ENCODE measurements around the gene TFF3.

- TF ChIP-seq ZNF248 (tag by site-specific recombination; IDR thresholded peaks at IDR 0.05) (no peak), ZBTB20 (tag by site-specific recombination; IDR thresholded peaks at IDR 0.05) (no peak), CTCF (tag by site-specific recombination; IDR thresholded peaks at IDR 0.05) (no peak), GLI4 (tag by site-specific recombination; IDR thresholded peaks at IDR 0.05) (no peak), ATF2 (tag by site-specific recombination; IDR thresholded peaks at IDR 0.05; ENCODE audit: low read depth) (no peak), REST (tag by site-specific recombination; IDR thresholded peaks at IDR 0.05) (no peak), ZNF274 (IDR thresholded peaks at IDR 0.05; ENCODE audit: low read length) (no peak), ZNF274 (tag by site-specific recombination; IDR thresholded peaks at IDR 0.05; ENCODE audit: borderline replicate concordance) (no peak), ZNF580 (tag by site-specific recombination; IDR thresholded peaks at IDR 0.05) (no peak), KLF9 (tag by site-specific recombination; IDR thresholded peaks at IDR 0.05; ENCODE audit: low read depth) (no peak)
These were observed 17.5 kb upstream of the TFF3 start for GRCh38 chr21:42332557-42333317.
